ES-I3 (cell line): ENCODE data around the gene TXNDC16.
"Not testable (repeated sequence)": the region's sequence is repeated elsewhere in the genome, so short reads cannot be mapped to it uniquely, and the experiment has no call there.

Experiments
- H3K36me3 ChIP-seq: 2 replicates; pipeline ENCODE4 v1.6.1; 2013; ENCODE audit warnings: mild to moderate bottlenecking, low read length, control low read depth, moderate library complexity; ENCODE audit not compliant: insufficient read depth
- H3K4me1 ChIP-seq: 2 replicates; pipeline ENCODE4 v1.6.1; 2013; ENCODE audit warnings: mild to moderate bottlenecking, control low read depth, low read length; ENCODE audit not compliant: insufficient read depth
- H3K9ac ChIP-seq: 2 replicates; pipeline ENCODE4 v1.6.1; 2013; ENCODE audit warnings: low read depth, mild to moderate bottlenecking, low read length, moderate library complexity
- H3K9me3 ChIP-seq: 2 replicates; pipeline ENCODE4 v1.6.1; 2013; ENCODE audit warnings: mild to moderate bottlenecking, low read length, moderate library complexity; ENCODE audit not compliant: control insufficient read depth, insufficient read depth

The TXNDC16 gene, protein sequence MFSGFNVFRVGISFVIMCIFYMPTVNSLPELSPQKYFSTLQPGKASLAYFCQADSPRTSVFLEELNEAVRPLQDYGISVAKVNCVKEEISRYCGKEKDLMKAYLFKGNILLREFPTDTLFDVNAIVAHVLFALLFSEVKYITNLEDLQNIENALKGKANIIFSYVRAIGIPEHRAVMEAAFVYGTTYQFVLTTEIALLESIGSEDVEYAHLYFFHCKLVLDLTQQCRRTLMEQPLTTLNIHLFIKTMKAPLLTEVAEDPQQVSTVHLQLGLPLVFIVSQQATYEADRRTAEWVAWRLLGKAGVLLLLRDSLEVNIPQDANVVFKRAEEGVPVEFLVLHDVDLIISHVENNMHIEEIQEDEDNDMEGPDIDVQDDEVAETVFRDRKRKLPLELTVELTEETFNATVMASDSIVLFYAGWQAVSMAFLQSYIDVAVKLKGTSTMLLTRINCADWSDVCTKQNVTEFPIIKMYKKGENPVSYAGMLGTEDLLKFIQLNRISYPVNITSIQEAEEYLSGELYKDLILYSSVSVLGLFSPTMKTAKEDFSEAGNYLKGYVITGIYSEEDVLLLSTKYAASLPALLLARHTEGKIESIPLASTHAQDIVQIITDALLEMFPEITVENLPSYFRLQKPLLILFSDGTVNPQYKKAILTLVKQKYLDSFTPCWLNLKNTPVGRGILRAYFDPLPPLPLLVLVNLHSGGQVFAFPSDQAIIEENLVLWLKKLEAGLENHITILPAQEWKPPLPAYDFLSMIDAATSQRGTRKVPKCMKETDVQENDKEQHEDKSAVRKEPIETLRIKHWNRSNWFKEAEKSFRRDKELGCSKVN

DNA sequence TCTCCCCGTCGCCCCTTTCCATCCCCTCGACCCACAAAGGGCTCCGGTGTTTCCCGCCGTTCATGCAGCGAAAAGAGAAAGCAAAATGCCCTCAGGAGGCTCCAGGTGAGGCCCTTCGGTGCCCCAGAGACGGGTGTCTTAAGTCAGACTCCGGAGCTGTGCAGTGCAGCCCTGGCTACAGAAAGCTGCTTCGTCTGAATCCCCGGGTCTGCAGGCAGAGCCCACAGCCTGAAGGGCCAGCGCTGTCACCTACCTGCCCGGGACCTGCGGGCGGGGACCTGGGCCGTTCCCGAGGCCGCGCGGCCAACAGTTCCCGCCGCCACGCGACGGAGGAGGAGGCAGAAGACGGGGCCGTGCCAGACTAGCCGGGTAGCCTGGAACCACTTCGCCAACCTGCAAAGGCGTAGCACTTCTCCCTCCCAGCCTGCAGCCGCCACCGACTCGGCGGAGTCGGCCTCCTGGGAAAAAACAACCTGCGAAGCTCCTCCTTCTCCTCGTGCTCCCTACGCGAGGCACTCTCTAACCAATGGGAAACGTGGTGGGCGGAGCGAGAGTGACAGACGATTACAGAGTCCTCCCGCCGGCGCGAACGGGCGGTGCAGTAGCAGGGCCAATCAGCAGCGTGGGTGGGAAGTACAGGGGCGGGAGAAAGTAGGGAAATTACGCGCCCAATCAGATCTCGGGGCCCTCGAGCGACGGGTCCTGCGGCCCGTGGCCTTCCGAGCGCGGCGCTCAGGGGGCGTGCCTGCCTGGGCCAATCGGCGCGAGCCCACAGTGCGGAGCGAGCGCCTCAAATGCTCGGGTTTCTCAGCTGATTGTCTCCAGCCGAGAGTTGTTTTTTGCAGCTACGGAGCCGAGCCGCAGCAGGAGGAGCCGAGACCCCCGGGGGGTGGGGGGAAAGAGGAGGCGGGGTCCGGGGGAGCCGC lies at the start of gene TXNDC16, which contains the start of gene GPR137C:
TSS of gene TXNDC16 (minus strand) at position 443 of the 926 bp plus-strand sequence. CDS start 8,948 bp downstream, outside the sequence.
TSS of gene GPR137C (plus strand) at position 774 of the 926 bp plus-strand sequence. CDS start 312 bp downstream, outside the sequence.
- H3K36me3 ChIP-seq: no peaks in the 10 kb centered on the region
- peak within 1 kb of the TSS; percentile 68 for H3K9ac ChIP-seq
- H3K4me1 ChIP-seq: peaks cover 4% of the 10 kb centered on the region; the same call in 1 of the 2 replicates
- H3K9me3 ChIP-seq: no peaks in the 10 kb centered on the region

DNA sequence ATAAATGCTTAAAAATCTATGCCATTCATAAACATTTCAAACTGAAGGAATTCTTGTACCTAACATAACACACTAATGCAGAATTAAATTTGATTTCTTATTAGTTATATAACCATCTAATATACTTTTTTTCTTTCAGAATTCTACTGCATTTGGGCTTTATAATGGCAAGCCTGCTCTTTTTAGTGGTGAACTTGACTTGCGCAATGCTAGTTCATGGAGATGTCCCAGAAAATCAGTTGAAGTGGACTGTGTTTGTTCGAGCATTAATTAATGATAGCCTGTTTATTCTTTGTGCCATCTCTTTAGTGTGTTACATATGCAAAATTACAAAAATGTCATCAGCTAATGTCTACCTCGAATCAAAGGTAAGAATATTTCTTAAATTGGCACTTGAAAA lies 47.7 kb upstream of the TXNDC16 start:
- Histone ChIP-seq H3K4me1 (no peaks in the 10 kb centered on the region), H3K9me3 (no peaks in the 10 kb centered on the region), H3K36me3 (no peaks in the 10 kb centered on the region)

DNA sequence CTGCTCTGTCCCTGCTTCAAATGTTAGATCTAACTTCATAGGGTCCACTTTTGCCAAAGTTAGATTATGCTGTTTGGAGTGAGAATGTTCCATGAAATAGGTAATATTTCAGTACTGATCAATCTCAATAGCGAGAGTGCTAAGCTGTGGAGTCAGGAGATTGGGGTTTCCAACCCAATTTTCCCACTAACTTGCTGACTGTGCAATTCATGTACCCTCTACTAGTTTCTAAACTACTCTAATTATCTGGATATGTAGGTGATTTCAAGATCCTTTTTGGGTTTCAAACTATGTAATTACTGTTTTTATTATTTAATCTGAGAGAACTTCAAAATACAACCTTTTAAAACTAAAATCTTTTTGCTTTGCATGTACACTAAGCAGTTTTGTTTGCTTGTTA lies 46.3 kb upstream of the TXNDC16 start:
- no peaks in the 10 kb centered on the region for H3K36me3 ChIP-seq
- no peaks in the 10 kb centered on the region for H3K4me1 ChIP-seq
- H3K9ac ChIP-seq: no peak overlapping the region
- no peaks in the 10 kb centered on the region for H3K9me3 ChIP-seq

More for the DNA sequence above, 47.7 kb upstream of the TXNDC16 start:
- no peak overlapping the region for H3K9ac ChIP-seq

DNA sequence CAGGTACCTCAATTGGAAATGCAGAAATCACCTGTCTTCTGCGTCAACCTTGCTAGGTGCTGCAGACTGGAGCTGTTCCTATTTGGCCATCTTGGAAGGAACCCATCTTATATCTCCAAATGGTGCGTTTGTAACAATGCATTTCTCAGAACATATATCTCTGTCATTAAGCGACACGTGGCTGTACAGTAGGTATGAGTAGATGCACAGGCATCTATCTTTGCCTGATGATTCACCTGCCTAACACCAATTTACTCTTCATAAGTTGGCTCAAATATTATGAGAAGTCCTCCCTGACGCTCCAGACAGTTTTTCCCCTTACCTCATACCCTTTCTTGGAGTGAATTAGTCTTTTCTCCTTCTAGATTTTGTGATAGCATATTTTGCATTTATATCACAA lies 44.6 kb upstream of the TXNDC16 start:
- Histone ChIP-seq H3K4me1 (no peaks in the 10 kb centered on the region), H3K9ac (no peak overlapping the region), H3K36me3 (no peaks in the 10 kb centered on the region), H3K9me3 (no peaks in the 10 kb centered on the region)

DNA sequence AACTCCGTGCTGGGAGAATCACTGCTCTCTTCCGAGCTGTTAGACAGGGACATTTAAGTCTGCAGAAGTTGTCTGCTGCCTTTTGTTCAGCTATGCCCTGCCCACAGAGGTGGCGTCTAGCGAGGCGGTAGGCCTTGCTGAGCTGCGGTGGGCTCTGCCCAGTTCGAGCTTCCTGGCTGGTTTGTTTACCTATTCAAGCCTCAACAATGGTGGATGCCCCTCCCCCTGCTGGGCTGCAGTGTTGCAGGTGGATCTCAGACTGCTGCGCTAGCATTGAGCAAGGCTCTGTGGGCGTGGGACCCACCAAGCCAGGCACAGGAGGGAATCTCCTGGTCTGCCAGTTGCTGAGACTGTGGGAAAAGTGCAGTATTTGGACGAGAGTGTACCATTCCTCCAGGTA lies 44.0 kb upstream of the TXNDC16 start:
- H3K9me3 ChIP-seq: no peaks in the 10 kb centered on the region
- no peak overlapping the region; the same call in 1 of the 2 replicates for H3K9ac ChIP-seq
- no peaks in the 10 kb centered on the region for H3K4me1 ChIP-seq
- no peaks in the 10 kb centered on the region for H3K36me3 ChIP-seq

DNA sequence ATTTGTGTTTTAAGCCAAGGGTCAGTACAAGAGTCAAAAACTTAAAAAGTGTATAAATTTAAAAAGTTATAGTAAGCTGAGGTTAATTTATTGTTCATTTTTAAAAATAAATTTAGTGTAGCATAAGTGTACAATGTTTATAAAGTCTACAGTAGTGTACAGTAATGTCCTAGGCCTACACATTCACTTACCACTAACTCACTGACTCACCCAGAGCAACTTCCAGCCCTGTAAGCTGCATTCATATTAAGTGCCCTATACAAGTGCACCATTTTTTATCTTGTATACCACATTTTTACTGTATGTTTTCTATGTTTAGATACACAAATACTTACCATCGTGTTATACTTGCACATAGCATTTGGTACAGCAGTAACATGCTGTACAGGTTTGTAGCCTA lies 38.0 kb upstream of the TXNDC16 start:
- Histone ChIP-seq H3K9ac (no peak overlapping the region), H3K36me3 (no peaks in the 10 kb centered on the region), H3K4me1 (no peaks in the 10 kb centered on the region), H3K9me3 (no peaks in the 10 kb centered on the region)

DNA sequence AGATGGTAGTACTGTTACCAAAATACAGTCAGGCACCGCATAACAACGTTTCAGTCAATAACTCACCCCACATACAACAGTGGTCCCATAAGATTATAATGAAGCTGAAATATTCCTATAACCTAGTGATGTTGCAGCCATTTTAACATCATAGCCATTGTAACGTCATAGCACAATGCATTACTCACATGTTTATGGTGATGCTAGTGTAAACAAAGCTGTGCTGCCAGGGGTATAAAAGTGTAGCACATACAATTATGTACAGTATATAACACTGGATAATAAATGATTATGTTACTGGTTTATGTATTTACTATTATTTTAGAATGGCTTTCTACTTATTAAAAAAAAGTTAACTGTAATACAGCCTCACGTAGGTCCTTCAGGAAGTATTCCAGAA lies 37.3 kb upstream of the TXNDC16 start:
- no peak overlapping the region for H3K9ac ChIP-seq
- H3K36me3 ChIP-seq: no peaks in the 10 kb centered on the region
- no peaks in the 10 kb centered on the region for H3K9me3 ChIP-seq
- no peaks in the 10 kb centered on the region for H3K4me1 ChIP-seq

DNA sequence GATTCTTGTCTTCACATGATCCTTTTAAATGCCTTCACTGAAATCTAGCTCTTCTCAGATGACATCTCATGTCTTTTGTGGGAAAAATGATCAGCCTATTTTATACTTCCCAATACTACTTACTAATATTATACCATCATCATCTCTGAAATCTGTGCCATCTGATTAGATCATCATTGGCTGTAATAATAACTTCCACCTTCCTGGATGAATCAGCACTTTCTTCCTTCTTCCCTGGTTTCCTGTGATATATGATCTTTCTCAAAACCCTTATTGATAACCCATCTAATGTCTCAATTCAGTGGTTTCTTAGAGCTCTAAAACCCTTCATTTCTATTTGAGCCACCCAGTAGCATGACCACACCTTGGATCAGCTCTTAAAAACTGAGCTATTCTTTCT lies 31.2 kb upstream of the TXNDC16 start:
- Histone ChIP-seq H3K36me3 (no peaks in the 10 kb centered on the region), H3K4me1 (no peaks in the 10 kb centered on the region), H3K9me3 (no peaks in the 10 kb centered on the region), H3K9ac (no peak overlapping the region)

DNA sequence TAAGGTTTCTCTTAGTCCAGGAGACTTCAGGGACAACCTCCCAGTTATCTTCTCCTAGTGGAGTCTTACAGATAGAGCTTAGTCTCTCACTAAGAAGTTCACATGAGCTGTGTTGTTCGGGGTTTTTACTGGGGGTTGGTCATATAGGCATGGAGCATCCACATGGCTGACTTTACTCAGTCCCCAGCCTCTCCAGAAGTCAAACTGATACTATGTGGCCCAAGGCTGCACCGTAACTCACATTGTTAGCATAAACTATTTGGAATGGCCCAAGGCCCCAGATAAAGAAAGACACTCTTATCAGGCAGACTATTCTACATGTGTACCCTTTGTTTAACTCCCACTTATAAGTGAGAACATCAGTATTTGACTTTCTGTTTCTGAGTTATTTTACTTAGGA lies 23.6 kb upstream of the TXNDC16 start:
- Histone ChIP-seq H3K9ac (no peak overlapping the region), H3K9me3 (no peaks in the 10 kb centered on the region), H3K36me3 (no peaks in the 10 kb centered on the region), H3K4me1 (no peaks in the 10 kb centered on the region)

DNA sequence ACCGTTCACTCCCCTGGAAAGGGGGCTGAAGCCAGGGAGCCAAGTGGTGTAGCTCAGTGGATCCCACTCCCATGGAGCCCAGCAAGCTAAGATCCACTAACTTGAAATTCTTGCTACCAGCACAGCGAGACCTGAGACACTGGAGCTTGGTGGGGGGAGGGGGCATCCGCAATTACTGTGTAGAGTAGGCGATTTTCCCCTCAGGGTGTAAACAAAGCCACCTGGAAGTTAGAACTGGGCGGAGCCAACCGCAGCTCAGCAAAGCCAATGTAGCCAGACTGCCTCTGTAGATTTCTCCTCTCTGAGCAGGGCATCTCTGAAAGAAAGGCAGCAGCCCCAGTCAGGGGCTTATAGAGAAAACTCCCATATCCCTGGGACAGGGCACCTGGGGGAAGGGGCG lies 16.1 kb upstream of the TXNDC16 start:
- not testable (repeated sequence) for H3K4me1 ChIP-seq, H3K36me3 ChIP-seq, H3K9ac ChIP-seq, H3K9me3 ChIP-seq

DNA sequence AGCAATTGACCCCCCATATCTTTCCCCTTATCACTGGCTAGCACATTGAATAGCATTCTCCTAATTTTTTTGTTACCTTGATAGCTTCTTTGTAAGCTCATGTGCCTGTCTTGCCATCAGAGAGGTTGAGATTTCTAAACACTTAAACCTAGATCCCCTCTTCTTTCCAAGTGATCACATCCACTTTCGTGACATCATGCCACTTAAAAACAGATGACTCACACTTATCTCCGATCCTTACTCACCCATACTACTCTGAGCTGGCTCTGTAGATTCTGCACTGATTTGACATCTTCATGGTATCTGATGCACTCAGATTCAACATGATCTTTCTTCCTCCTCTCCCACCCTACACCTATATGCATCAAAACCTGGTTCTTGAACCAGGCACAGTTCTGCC lies 10.8 kb upstream of the TXNDC16 start:
- Histone ChIP-seq H3K4me1 (no peaks in the 10 kb centered on the region), H3K36me3 (no peaks in the 10 kb centered on the region), H3K9me3 (no peaks in the 10 kb centered on the region), H3K9ac (no peak overlapping the region)

DNA sequence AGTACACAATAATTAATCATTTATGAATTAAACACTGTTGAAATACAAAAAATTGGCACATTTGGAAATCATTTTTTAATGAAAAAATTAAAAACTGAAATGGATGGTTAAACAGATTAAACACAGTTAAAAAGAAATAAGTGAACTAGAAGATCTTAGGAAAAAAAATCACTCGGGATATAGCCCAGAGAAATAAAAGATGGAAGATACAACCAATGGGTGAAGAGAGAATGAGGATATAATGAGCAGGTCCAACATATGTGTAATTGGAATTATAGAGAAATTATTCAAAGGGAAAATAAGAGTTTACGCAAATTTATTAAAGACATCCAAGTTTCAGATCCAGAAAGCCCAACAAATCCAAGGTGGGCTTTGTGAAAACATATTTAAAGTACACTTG lies 6.4 kb upstream of the TXNDC16 start:
- no peaks in the 10 kb centered on the region; the same call in 1 of the 2 replicates for H3K4me1 ChIP-seq
- no peaks in the 10 kb centered on the region for H3K36me3 ChIP-seq
- no peak overlapping the region for H3K9ac ChIP-seq
- H3K9me3 ChIP-seq: no peaks in the 10 kb centered on the region

DNA sequence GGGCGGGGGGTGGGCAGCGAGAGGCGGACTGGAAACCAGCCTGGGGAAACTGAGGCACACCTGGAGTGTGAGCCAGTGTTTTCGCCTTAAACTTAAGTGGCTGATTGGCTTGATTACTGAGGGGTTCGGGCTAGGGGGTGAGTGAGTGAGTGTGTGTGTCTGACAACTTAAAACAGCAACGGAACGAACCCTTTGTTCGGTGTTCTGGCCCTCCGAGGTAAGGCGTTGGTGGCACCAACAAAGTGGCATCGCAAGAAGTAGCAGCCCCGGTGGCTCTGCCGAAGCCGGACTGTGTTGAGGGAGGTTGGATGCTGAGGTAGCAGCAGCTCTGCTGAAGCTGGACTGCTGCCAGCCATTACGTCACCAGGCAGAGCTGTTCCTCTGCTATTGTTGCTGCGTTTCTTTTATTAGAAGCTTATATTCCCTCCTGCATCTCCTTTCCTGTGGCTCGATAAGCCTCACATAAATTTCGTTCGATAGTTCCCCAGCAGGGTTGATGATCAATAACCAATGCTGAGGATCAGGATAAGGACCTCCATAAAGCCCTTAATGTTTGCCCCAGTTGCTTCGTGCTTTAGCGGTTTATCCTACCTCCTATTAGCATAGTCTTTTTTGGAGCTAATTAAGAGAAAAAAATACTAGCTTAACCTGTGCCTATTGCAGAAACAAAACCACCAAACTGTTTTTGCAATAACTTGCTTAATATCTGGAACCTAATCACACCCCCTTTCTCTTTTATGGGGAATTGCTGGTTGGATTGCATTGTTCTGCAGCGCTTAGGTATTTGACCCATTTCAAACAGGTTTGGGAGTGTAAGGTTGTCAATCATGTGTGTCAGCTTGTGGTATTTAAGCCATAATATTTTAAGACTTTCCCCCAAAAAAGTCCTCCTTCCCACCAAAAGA lies 1.6 kb upstream of the TXNDC16 start:
- peak overlapping the region; percentile 68 for H3K9ac ChIP-seq
- no peaks in the 10 kb centered on the region for H3K9me3 ChIP-seq
- H3K36me3 ChIP-seq: no peaks in the 10 kb centered on the region
- peaks cover 4% of the 10 kb centered on the region; the same call in 1 of the 2 replicates for H3K4me1 ChIP-seq
